ENCODE results near the gene FOSB. TPM values are rescaled to one million over a fixed set of nuclear protein-coding genes. Genes with fewer than 3 reads are reported as not detected.
A peak's percentile ranks its signal among the peaks of the same experiment; 100 is the strongest.

Gene FOSB
- total and polyA plus RNA-seq, 4 donors: 0.18 to 1.3 (median 0.40) TPM

DNA sequence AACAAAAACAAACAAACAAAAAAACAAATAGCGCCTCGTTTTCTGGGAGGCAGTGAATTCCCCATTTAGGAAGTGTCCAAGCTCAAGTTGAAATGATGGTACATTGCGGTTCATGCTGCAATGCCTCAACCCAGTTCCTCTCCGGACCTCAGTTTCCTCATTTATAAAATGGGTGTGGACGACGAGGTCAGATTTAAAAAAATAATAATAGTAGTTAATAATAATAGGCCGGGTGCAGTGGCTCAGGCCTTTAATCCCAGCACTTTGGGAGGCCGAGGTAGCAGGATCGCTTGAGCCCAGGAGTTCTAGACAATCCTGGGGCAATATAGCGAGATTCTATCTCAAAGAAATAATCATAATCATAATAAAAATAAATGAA is 28.6 kb upstream of the FOSB start:
- Histone ChIP-seq H3K27me3 (ENCODE audit: control insufficient read depth in 4 of 4, insufficient read depth in 4 of 4, low read length in 3 of 4) (no peaks in the 10 kb centered on the region), H3K4me1 (ENCODE audit: control insufficient read depth in 4 of 4, insufficient read depth in 4 of 4, low read length in 3 of 4) (peaks cover 0 to 10% (median 3%) of the 10 kb centered on the region in 4 donors), H3K9me3 (ENCODE audit: control insufficient read depth in 4 of 4, low read length in 3 of 4) (no peaks in the 10 kb centered on the region), H3K36me3 (ENCODE audit: control insufficient read depth in 4 of 4, insufficient read depth in 3 of 4, low read depth in 1 of 4, low read length in 3 of 4) (no peaks in the 10 kb centered on the region), H3K27ac (ENCODE audit: low read depth in 1 of 2, low read length in 2 of 2) (peak overlapping the region in 1 of 2 donors; percentile 39), H3K9ac (ENCODE audit: low read depth in 1 of 2, low read length in 2 of 2) (no peak overlapping the region), H3K4me3 (ENCODE audit: low read depth in 1 of 3, low read length in 3 of 3) (peak overlapping the region in 1 of 3 donors; percentile 84)
- no peak for DNase-seq (ENCODE audit: low spot score)
- 30% methylated on average over 10 of the region's 10 CpGs for WGBS
- TF ChIP-seq RXRA (IDR thresholded peaks at IDR 0.05) (no peak), TAF1 (conservative IDR thresholded peaks at IDR 0.05) (no peak), RAD21 (IDR thresholded peaks at IDR 0.05) (no peak)
- TF ChIP-seq, protein P1, sequence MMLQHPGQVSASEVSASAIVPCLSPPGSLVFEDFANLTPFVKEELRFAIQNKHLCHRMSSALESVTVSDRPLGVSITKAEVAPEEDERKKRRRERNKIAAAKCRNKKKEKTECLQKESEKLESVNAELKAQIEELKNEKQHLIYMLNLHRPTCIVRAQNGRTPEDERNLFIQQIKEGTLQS (IDR thresholded peaks at IDR 0.05): no peak
- TF ChIP-seq, protein P2, sequence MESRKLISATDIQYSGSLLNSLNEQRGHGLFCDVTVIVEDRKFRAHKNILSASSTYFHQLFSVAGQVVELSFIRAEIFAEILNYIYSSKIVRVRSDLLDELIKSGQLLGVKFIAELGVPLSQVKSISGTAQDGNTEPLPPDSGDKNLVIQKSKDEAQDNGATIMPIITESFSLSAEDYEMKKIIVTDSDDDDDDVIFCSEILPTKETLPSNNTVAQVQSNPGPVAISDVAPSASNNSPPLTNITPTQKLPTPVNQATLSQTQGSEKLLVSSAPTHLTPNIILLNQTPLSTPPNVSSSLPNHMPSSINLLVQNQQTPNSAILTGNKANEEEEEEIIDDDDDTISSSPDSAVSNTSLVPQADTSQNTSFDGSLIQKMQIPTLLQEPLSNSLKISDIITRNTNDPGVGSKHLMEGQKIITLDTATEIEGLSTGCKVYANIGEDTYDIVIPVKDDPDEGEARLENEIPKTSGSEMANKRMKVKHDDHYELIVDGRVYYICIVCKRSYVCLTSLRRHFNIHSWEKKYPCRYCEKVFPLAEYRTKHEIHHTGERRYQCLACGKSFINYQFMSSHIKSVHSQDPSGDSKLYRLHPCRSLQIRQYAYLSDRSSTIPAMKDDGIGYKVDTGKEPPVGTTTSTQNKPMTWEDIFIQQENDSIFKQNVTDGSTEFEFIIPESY (IDR thresholded peaks at IDR 0.05): no peak

DNA sequence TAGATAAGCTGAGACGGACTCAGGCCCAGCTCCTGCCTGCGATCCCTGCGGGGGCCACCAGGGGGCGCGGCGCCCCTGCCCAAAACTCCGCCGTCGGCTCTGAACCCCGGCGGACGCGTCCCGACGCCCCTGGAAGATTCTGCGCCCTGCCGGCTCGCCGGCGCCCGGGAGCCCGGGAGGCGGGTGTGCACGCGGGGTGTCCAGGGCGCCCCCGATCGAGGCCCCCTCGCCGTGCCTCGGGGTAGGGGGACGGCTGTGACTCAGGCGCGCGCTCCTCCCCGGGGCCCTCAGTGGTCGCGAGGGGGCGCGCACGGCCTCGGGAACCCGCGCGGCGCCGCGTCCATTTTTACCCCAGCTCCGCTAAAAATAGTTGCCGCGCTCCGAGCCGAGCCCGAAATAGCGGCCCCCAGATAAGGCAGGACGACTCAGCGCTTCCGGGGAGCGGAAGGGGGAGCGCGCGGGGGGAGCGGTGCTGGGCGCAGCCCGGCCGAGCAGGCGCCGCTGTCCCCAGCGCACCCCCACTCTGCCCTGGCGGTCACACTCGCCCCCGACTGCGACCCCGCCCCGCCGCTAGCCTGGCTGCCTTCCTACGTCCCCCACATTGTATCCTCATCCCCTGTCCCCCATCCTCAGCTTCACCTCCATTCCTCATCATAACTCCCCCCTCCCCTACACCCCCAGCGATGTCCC is 28.1 kb upstream of the FOSB start:
- Histone ChIP-seq H3K27ac (ENCODE audit: low read depth in 1 of 2, low read length in 2 of 2) (peak overlapping the region; percentile 39 to 62), H3K27me3 (ENCODE audit: control insufficient read depth in 4 of 4, insufficient read depth in 4 of 4, low read length in 3 of 4) (no peaks in the 10 kb centered on the region), H3K36me3 (ENCODE audit: control insufficient read depth in 4 of 4, insufficient read depth in 3 of 4, low read depth in 1 of 4, low read length in 3 of 4) (no peaks in the 10 kb centered on the region), H3K9me3 (ENCODE audit: control insufficient read depth in 4 of 4, low read length in 3 of 4) (no peaks in the 10 kb centered on the region), H3K4me3 (ENCODE audit: low read depth in 1 of 3, low read length in 3 of 3) (peak overlapping the region in 2 of 3 donors; percentile 41 to 84), H3K4me1 (ENCODE audit: control insufficient read depth in 4 of 4, insufficient read depth in 4 of 4, low read length in 3 of 4) (peaks cover 4 to 14% (median 7%) of the 10 kb centered on the region in 4 donors), H3K9ac (ENCODE audit: low read depth in 1 of 2, low read length in 2 of 2) (peak overlapping the region in 1 of 2 donors; percentile 7)
- TF ChIP-seq, protein P3, sequence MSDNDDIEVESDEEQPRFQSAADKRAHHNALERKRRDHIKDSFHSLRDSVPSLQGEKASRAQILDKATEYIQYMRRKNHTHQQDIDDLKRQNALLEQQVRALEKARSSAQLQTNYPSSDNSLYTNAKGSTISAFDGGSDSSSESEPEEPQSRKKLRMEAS (IDR thresholded peaks at IDR 0.05): no peak
- TF ChIP-seq TAF1 (conservative IDR thresholded peaks at IDR 0.05) (no peak), RAD21 (IDR thresholded peaks at IDR 0.05) (peak; percentile 81 to 84), HNF4A (conservative IDR thresholded peaks at IDR 0.05) (no peak), CTCF (IDR thresholded peaks at IDR 0.05; ENCODE audit: low read depth, low read length, missing input control) (peak; percentile 93)
- DNase-seq (ENCODE audit: low spot score): peak; percentile 88
- WGBS: under 1% methylated on average over 78 of the region's 78 CpGs

GRCh38 chr19:45440259-45440638 is 27.5 kb upstream of the FOSB start:
- Histone ChIP-seq H3K9ac (ENCODE audit: low read depth in 1 of 2, low read length in 2 of 2) (no peak overlapping the region), H3K4me3 (ENCODE audit: low read depth in 1 of 3, low read length in 3 of 3) (peak overlapping the region in 1 of 3 donors; percentile 84), H3K36me3 (ENCODE audit: control insufficient read depth in 4 of 4, insufficient read depth in 3 of 4, low read depth in 1 of 4, low read length in 3 of 4) (no peaks in the 10 kb centered on the region), H3K27me3 (ENCODE audit: control insufficient read depth in 4 of 4, insufficient read depth in 4 of 4, low read length in 3 of 4) (no peaks in the 10 kb centered on the region), H3K9me3 (ENCODE audit: control insufficient read depth in 4 of 4, low read length in 3 of 4) (no peaks in the 10 kb centered on the region), H3K27ac (ENCODE audit: low read depth in 1 of 2, low read length in 2 of 2) (peak overlapping the region; percentile 39 to 62), H3K4me1 (ENCODE audit: control insufficient read depth in 4 of 4, insufficient read depth in 4 of 4, low read length in 3 of 4) (peaks cover 4 to 17% (median 9%) of the 10 kb centered on the region in 4 donors)
- DNase-seq (ENCODE audit: low spot score): no peak
- TF ChIP-seq HNF4A (conservative IDR thresholded peaks at IDR 0.05) (no peak), TAF1 (conservative IDR thresholded peaks at IDR 0.05) (no peak), EGR1 (IDR thresholded peaks at IDR 0.05; ENCODE audit: low read depth in 2 of 2) (no peak), HNF4G (IDR thresholded peaks at IDR 0.05) (no peak), FOXA2 (IDR thresholded peaks at IDR 0.05) (no peak), RAD21 (IDR thresholded peaks at IDR 0.05) (no peak), SP1 (IDR thresholded peaks at IDR 0.05) (no peak), NR2F2 (IDR thresholded peaks at IDR 0.05) (no peak), GABPA (IDR thresholded peaks at IDR 0.05 in 1 of 2, conservative IDR thresholded peaks at IDR 0.05 in 1 of 2) (no peak), FOXA1 (IDR thresholded peaks at IDR 0.05) (no peak)
- TF ChIP-seq, protein P1 (IDR thresholded peaks at IDR 0.05): no peak
- WGBS: 71% methylated on average over 9 of the region's 9 CpGs

Measured in liver (tissue), 9 donors.